Neural cell (in vitro differentiated cells): Measurements from ENCODE around the gene IL3RA.

Experiments used
- CTCF ChIP-seq: fragments of 450-650 bp; IDR thresholded peaks from 2 replicates; pipeline ENCODE4 v1.5.1; 2014; ENCODE audit warnings: antibody characterized with exemption, mild to moderate bottlenecking, moderate library complexity; ENCODE audit not compliant: poor library complexity, severe bottlenecking
- EP300 ChIP-seq: fragments of 450-650 bp; conservative IDR thresholded peaks from 2 replicates; pipeline ENCODE4 v1.6.1; 2014; ENCODE audit warnings: antibody characterized with exemption, mild to moderate bottlenecking, moderate library complexity; ENCODE audit not compliant: poor library complexity, severe bottlenecking
- EZH2 ChIP-seq: fragments of 200-600, 300-800 bp; shearing (Covaris generic), sonication (generic); IDR thresholded peaks from 2 replicates; pipeline ENCODE4 v1.6.1; 2014; ENCODE audit warnings: antibody characterized with exemption, low read length, borderline replicate concordance, mild to moderate bottlenecking; ENCODE audit not compliant: insufficient read depth, poor library complexity, severe bottlenecking
- POLR2AphosphoS5 ChIP-seq: IDR thresholded peaks from 2 replicates; pipeline ENCODE4 v1.6.1; 2012
- RAD21 ChIP-seq: fragments of 450-650 bp; conservative IDR thresholded peaks from 2 replicates; pipeline ENCODE4 v1.6.1; 2014; ENCODE audit warnings: antibody characterized with exemption, mild to moderate bottlenecking, moderate library complexity
- REST ChIP-seq: IDR thresholded peaks from 2 replicates; pipeline ENCODE4 v1.6.1; 2012; ENCODE audit warnings: borderline replicate concordance
- SMC3 ChIP-seq: fragments of 450-650 bp; conservative IDR thresholded peaks from 2 replicates; pipeline ENCODE4 v1.6.1; 2014; ENCODE audit warnings: antibody characterized with exemption, mild to moderate bottlenecking, moderate library complexity; ENCODE audit not compliant: poor library complexity
- TAF1 ChIP-seq: IDR thresholded peaks from 2 replicates; pipeline ENCODE4 v1.6.1; 2012; ENCODE audit warnings: low read depth

GRCh38 chrX:1292575-1293290 is 43.9 kb upstream of the IL3RA start:
- TF ChIP-seq REST (no peak), POLR2AphosphoS5 (no peak), EP300 (no peak), EZH2 (no peak), CTCF (no peak), RAD21 (no peak), TAF1 (no peak), SMC3 (no peak)
